Glutamatergic neuron (in vitro differentiated cells): ENCODE data around the gene KIF4B. TPM values are rescaled to one million over a fixed set of nuclear protein-coding genes. Genes with fewer than 3 reads are reported as not detected.

Experiments used
- DNase-seq: peaks from one replicate; pipeline ENCODE4 v3.0.0; 2022
- H3K27ac Mint-ChIP-seq: one replicate; pipeline ENCODE4 v1.8.0; 2020; ENCODE audit warnings: mild to moderate bottlenecking, mixed read lengths, inconsistent platforms; ENCODE audit not compliant: unreplicated experiment
- H3K27me3 Mint-ChIP-seq: one replicate; pipeline ENCODE4 v1.8.0; 2020; ENCODE audit warnings: mild to moderate bottlenecking, moderate library complexity, mixed read lengths, inconsistent platforms; ENCODE audit not compliant: unreplicated experiment
- H3K36me3 Mint-ChIP-seq: one replicate; pipeline ENCODE4 v1.8.0; 2020; ENCODE audit warnings: mild to moderate bottlenecking, mixed read lengths, inconsistent platforms; ENCODE audit not compliant: unreplicated experiment
- H3K4me1 Mint-ChIP-seq: one replicate; pipeline ENCODE4 v1.8.0; 2020; ENCODE audit warnings: mild to moderate bottlenecking, low read depth, mixed read lengths, inconsistent platforms; ENCODE audit not compliant: unreplicated experiment
- H3K4me3 Mint-ChIP-seq: one replicate; pipeline ENCODE4 v1.8.0; 2020; ENCODE audit warnings: mild to moderate bottlenecking, mixed read lengths, inconsistent platforms; ENCODE audit not compliant: unreplicated experiment
- H3K9me3 Mint-ChIP-seq: one replicate; pipeline ENCODE4 v1.8.0; 2020; ENCODE audit warnings: mild to moderate bottlenecking, moderate library complexity, mixed read lengths, inconsistent platforms; ENCODE audit not compliant: unreplicated experiment
- long read RNA-seq: library from polyadenylated mRNA; unstranded; transcript quantifications from one replicate; pipeline ENCODE4 v2.0.0, GENCODE V29; 2020; ENCODE audit not compliant: unreplicated experiment
- total RNA-seq: library from RNA; stranded (reverse); fragmentation: NEBNext Ultra II Directional; extraction: Animal tissue kit (Norgen Biotek cat#: 25700); gene quantifications from one replicate; pipeline ENCODE4 v1.2.1, GENCODE V29; 2021; ENCODE audit not compliant: unreplicated experiment
- TF ChIP-seq, protein P1 (sequence below): fragments of 200-600 bp; sonication (generic); IDR thresholded peaks from one replicate; pipeline ENCODE4 v1.5.0; 2021; ENCODE audit not compliant: partially characterized antibody, unreplicated experiment

The KIF4B gene, protein sequence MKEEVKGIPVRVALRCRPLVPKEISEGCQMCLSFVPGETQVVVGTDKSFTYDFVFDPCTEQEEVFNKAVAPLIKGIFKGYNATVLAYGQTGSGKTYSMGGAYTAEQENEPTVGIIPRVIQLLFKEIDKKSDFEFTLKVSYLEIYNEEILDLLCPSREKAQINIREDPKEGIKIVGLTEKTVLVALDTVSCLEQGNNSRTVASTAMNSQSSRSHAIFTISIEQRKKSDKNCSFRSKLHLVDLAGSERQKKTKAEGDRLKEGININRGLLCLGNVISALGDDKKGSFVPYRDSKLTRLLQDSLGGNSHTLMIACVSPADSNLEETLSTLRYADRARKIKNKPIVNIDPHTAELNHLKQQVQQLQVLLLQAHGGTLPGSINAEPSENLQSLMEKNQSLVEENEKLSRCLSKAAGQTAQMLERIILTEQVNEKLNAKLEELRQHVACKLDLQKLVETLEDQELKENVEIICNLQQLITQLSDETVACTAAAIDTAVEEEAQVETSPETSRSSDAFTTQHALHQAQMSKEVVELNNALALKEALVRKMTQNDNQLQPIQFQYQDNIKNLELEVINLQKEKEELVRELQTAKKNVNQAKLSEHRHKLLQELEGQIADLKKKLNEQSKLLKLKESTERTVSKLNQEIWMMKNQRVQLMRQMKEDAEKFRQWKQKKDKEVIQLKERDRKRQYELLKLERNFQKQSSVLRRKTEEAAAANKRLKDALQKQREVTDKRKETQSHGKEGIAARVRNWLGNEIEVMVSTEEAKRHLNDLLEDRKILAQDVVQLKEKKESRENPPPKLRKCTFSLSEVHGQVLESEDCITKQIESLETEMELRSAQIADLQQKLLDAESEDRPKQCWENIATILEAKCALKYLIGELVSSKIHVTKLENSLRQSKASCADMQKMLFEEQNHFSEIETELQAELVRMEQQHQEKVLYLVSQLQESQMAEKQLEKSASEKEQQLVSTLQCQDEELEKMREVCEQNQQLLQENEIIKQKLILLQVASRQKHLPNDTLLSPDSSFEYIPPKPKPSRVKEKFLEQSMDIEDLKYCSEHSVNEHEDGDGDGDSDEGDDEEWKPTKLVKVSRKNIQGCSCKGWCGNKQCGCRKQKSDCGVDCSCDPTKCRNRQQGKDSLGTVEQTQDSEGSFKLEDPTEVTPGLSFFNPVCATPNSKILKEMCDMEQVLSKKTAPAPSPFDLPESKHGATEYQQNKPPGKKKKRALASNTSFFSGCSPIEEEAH
- not detected for total RNA-seq
- long read RNA-seq: 0 reads

DNA sequence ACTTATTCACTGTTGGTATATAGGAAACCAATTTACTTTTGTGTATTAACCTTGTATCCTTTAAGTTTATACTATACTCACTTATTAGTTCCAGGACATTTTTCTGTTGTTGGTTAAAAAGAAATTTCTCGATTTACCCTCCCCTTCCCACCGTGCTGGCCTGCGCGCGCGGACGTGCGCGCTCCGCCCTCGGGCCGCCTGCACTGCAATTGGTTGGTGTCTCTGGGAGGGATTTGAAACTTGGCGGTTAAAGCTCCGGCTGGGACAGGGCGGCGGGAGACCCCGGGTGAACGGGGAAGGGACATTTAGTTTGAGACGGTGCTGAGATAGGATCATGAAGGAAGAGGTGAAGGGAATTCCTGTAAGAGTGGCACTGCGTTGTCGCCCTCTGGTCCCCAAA, at the start of gene KIF4B:
Gene KIF4B (plus strand): TSS at position 230 of the 400 bp plus-strand sequence. CDS start 105 bp downstream, at position 335.
- Mint-ChIP-seq H3K4me3 (no peak within 1 kb of the TSS), H3K4me1 (no peaks in the 10 kb centered on the region)
- TF ChIP-seq, protein P1, sequence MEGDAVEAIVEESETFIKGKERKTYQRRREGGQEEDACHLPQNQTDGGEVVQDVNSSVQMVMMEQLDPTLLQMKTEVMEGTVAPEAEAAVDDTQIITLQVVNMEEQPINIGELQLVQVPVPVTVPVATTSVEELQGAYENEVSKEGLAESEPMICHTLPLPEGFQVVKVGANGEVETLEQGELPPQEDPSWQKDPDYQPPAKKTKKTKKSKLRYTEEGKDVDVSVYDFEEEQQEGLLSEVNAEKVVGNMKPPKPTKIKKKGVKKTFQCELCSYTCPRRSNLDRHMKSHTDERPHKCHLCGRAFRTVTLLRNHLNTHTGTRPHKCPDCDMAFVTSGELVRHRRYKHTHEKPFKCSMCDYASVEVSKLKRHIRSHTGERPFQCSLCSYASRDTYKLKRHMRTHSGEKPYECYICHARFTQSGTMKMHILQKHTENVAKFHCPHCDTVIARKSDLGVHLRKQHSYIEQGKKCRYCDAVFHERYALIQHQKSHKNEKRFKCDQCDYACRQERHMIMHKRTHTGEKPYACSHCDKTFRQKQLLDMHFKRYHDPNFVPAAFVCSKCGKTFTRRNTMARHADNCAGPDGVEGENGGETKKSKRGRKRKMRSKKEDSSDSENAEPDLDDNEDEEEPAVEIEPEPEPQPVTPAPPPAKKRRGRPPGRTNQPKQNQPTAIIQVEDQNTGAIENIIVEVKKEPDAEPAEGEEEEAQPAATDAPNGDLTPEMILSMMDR: no peak

DNA sequence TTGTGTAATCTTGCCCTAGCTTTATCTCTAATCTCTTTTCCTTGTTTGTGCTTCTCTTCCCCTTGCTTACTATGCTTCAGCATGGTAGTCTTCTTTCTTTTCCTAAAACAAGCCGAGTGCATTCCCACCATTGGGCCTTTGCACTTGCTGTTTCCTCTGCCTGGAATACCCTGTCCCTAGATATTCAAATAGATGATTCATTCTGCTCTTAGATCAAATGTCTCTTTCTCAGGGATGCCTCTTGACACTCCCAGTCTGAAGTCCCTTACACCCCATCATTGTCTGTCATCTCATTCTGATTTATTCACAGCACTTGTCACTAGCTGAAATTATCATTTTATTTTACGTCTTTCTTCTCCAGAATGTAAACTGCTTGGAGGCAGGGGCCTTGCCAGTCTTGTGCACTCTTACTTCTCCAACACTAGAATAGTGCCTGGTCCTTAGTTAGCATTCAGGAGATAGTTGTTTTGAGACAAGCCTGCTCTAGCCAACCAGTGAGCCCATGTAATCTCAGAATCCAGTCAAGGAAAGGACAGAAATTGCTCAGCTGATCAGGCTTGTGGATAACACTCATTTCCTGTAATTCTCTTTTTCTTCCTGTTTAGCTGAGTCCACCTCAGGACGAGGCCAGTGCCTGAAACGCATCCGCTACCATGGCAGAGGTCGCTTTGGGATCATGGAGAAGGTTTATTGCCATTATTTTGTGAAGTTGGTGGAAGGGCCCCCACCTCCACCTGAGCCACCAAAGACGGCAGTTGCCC, 47.3 kb upstream of the KIF4B start:
- Mint-ChIP-seq H3K27ac (no peak overlapping the region), H3K4me3 (no peak overlapping the region), H3K4me1 (no peaks in the 10 kb centered on the region), H3K36me3 (no peaks in the 10 kb centered on the region), H3K27me3 (peaks cover 1% of the 10 kb centered on the region), H3K9me3 (no peaks in the 10 kb centered on the region)
- no peak for DNase-seq
- TF ChIP-seq, protein P1: no peak

More for the DNA sequence above, at the start of gene KIF4B:
- Mint-ChIP-seq H3K9me3 (peaks cover 3% of the 10 kb centered on the region), H3K27me3 (peaks cover 5% of the 10 kb centered on the region), H3K27ac (no peak within 1 kb of the TSS), H3K36me3 (peaks cover 22% of the 10 kb centered on the region)
- DNase-seq: no peak

GRCh38 chr5:154966874-154967273, 46.7 kb upstream of the KIF4B start:
- DNase-seq: no peak
- no peaks in the 10 kb centered on the region for H3K9me3 Mint-ChIP-seq
- TF ChIP-seq, protein P1: no peak
- no peak overlapping the region for H3K4me3 Mint-ChIP-seq
- no peaks in the 10 kb centered on the region for H3K36me3 Mint-ChIP-seq
- no peaks in the 10 kb centered on the region for H3K4me1 Mint-ChIP-seq
- H3K27me3 Mint-ChIP-seq: peaks cover 1% of the 10 kb centered on the region
- H3K27ac Mint-ChIP-seq: no peak overlapping the region

GRCh38 chr5:154967421-154968024, 46.0 kb upstream of the KIF4B start:
- H3K4me3 Mint-ChIP-seq: no peak overlapping the region
- no peaks in the 10 kb centered on the region for H3K9me3 Mint-ChIP-seq
- no peak for DNase-seq
- no peaks in the 10 kb centered on the region for H3K4me1 Mint-ChIP-seq
- peaks cover 1% of the 10 kb centered on the region for H3K27me3 Mint-ChIP-seq
- no peak overlapping the region for H3K27ac Mint-ChIP-seq
- no peaks in the 10 kb centered on the region for H3K36me3 Mint-ChIP-seq
- TF ChIP-seq, protein P1: peak; percentile 71
